HG03045 (cell line): ENCODE data around the gene MACO1.

ENCODE experiments used
- ATAC-seq: cut with Tn5 transposase; IDR thresholded peaks from one replicate; pipeline ENCODE4 v1.9.1; 2021; ENCODE audit warnings: mild to moderate bottlenecking, moderate library complexity; ENCODE audit not compliant: unreplicated experiment

The MACO1 gene

GRCh38 chr1:25520446-25521061 lies 89.9 kb downstream of the MACO1 start:
- no peak for ATAC-seq

- ATAC-seq, result no peak
Measured at GRCh38 chr1:25522031-25522655, 91.4 kb downstream of the MACO1 start.

GRCh38 chr1:25523542-25523941 lies 92.8 kb downstream of the MACO1 start:
- ATAC-seq, result no peak

GRCh38 chr1:25524568-25525360 lies 94.1 kb downstream of the MACO1 start:
- no peak for ATAC-seq

- no peak for ATAC-seq
Measured at GRCh38 chr1:25525361-25525688, 94.6 kb downstream of the MACO1 start.

- no peak for ATAC-seq
Measured at GRCh38 chr1:25526753-25527152, 96.1 kb downstream of the MACO1 start.

- no peak for ATAC-seq
Measured at GRCh38 chr1:25527226-25527846, 96.6 kb downstream of the MACO1 start.

GRCh38 chr1:25527946-25528595 lies 97.4 kb downstream of the MACO1 start:
- no peak for ATAC-seq

GRCh38 chr1:25528881-25529517 lies 98.3 kb downstream of the MACO1 start:
- ATAC-seq, result no peak

- no peak for ATAC-seq
Measured at GRCh38 chr1:25529518-25530185, 99.0 kb downstream of the MACO1 start.

GRCh38 chr1:25530186-25531081 lies 99.7 kb downstream of the MACO1 start:
- no peak for ATAC-seq

- ATAC-seq, result no peak
Measured at GRCh38 chr1:25531082-25531461, 100.4 kb downstream of the MACO1 start.

GRCh38 chr1:25532970-25533369 lies 102.3 kb downstream of the MACO1 start:
- no peak for ATAC-seq

GRCh38 chr1:25533775-25534409 lies 103.2 kb downstream of the MACO1 start:
- ATAC-seq, result no peak

GRCh38 chr1:25534410-25534788 lies 103.7 kb downstream of the MACO1 start:
- no peak for ATAC-seq

GRCh38 chr1:25536124-25536523 lies 105.4 kb downstream of the MACO1 start:
- ATAC-seq, result no peak

GRCh38 chr1:25537153-25537831 lies 106.6 kb downstream of the MACO1 start:
- no peak for ATAC-seq

GRCh38 chr1:25538191-25538767 lies 107.6 kb downstream of the MACO1 start:
- no peak for ATAC-seq
